Retina (tissue), 1 donor: ENCODE data around the gene KCNJ12.
"Not testable (repeated sequence)": the region's sequence is repeated elsewhere in the genome, so short reads cannot be mapped to it uniquely, and the experiment has no call there.

ENCODE experiments used
- DNase-seq: peaks from one replicate; pipeline ENCODE4 v3.0.0-alpha.2; 2016

Gene KCNJ12

DNA sequence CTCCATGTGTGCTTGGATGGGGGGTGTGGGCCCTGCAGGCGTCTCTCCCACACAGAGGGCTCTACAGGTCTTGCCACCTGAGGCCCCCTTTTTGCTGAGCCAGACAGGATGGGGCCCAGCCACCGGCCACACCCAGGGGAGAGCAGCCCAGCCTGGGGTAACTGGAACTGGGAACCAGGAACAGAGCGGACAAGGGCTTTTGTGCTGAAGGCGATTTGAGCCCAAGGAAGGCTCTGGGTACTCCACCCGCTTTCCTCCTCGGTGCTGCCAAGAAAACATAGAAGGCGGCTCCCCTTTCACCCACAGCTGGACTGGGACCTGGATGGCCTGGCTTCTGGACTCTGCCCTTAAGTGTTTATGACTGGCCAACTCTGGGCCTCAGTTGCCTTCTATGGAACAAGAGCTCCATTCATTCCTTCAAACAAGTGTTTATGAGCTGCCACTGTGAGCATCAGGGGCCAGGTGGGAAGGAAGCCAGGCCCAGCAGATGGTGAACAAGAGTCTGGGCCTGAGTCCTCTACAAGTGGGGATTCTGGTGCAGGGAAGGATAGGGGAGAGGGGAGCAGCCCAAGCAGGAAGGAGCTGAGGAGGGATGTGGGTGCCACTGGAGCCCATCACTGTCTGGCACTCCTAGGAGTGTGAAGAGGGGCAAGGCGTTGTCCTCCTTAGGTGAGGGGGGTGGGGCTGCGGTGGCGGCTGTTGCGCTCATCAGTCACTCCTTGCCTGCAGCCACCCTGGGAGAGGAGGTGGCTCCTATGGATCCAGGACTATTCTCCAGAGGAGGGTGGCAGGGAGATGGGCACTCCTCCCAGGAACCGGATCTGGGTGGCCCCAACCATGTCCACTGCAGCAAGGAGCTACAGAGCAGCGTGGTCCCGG lies 46.4 kb downstream of the KCNJ12 start:
- not testable (repeated sequence) for DNase-seq

DNA sequence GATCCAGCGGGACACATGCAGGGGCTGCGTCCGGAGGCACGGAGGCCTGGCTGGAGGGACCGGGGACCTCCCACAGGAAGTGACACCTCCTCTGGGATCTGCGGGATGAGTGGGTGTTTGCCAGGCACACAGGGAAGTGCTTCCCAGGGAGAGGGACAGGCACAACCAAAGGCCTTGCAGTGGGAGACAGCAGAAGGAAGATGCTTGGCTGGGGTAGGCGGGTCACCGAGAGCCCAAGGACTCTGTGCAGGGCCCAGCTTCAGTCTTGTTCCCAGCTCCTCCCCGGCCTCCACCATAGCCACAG lies 47.0 kb downstream of the KCNJ12 start:
- DNase-seq = not testable (repeated sequence)

DNA sequence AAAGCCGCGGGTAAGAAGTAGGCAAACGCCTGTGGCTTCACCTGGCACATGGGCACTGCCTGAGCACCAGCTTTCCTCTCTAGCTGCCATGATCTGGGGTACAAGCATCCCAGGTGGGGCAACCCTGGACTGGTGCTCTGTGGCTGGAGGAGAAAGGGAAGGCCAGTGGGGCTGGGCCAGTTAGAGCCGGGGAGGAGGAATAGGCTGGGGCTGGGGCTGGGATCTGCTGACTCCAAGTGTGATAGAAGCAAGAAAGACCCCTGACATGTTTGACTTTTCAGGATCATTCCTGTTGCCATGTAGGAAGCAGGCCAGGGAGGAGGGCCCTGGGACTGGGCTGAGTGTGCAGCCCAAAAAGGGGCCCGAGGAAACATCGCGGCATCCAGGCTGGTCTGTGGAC lies 48.5 kb downstream of the KCNJ12 start:
- not testable (repeated sequence) for DNase-seq

DNA sequence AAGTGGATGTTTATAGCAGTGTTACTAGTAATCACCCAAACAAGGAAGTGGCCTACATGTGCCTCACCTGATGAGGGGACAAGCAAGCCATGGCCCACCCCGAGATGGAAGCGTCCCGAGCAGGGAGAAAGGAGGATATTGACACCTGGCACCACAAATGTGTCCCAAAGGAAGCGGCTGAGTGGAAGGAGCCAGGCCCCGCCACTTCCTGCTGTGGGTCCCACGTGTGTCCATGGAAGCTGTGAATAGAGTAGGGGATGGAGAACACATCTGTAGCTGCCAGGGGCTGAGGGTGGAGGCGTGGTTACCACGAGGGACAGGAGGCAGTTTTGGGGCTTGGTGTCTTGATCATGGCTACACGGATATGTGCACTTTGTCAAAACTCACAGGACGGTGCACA lies 49.2 kb downstream of the KCNJ12 start:
- DNase-seq = no peak

DNA sequence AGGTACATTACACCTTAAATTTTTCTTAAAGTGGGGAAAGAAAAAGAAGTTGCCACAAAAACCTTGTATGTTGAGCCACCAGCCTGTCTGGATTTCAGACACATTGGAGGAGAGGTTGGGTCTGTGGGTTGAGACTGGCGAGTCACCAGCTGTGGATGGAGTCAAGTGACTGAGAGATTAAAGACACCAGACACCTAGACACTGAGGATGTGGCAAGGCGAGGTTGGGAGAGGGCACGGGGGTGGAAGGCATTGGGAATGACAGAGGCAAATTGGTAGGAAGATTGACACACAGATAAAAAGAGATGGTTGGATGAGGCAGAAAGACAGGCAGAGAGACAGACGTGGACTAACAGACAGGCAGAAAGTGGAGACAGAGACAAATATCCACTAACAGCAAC lies 49.6 kb downstream of the KCNJ12 start:
- DNase-seq = no peak

DNA sequence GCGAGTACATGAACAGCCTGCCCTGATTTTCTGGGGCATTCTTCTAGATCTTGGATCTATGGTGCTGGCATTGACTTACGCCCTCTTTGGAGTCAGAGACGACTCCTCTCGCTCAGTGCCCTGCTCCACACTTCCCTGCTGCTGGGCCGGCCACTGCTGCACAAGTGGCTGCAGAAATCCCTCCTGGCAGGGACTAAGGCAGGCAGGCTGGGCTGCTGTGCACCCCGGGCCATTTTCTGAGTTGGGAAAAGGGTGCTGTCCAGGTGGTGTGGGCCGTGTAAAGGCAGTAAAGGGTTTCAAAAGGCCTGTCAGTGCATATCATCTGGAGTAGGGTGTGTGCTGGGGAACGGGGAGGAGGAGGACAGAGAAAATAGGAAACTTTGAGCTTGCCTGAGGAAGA lies 50.1 kb downstream of the KCNJ12 start:
- DNase-seq = not testable (repeated sequence)

DNA sequence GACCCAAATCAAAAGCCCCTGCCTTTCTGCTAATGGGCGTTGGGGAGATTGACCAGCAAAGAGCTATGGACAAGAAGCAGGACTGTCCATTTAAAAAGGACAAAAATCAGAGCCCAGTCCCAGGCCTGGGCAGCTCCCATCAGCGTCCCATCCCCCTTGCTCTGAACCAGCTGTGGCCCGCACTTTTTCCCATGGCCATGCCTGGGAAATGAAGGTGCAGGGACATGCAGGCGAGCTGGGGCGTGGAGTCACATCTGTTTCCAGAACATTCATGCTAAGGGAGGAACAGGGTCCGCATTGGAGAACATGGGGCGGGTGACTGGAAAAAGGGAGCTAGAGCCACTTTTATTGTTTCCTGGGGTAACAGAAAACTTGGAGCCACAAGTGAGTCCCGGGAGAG lies 50.7 kb downstream of the KCNJ12 start:
- not testable (repeated sequence) for DNase-seq

DNA sequence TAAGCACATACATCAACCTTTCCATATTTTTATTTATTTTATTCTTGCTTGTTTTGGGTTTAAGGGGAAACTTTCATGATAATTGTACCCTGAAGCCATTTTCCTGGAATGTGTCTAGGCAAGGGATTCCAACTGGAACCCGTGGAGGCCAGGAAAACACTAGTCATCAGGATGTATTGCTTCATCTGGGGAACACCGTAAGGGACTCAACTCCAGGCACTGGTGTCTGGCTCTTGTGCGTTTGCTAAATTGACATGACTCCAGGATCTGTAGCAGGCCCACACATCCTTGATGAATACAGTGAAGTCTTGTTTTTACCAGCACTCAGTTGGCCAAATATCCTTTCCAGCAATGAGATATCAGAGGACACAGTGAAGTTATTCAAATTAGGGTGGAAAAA lies 51.6 kb downstream of the KCNJ12 start:
- DNase-seq = not testable (repeated sequence)

DNA sequence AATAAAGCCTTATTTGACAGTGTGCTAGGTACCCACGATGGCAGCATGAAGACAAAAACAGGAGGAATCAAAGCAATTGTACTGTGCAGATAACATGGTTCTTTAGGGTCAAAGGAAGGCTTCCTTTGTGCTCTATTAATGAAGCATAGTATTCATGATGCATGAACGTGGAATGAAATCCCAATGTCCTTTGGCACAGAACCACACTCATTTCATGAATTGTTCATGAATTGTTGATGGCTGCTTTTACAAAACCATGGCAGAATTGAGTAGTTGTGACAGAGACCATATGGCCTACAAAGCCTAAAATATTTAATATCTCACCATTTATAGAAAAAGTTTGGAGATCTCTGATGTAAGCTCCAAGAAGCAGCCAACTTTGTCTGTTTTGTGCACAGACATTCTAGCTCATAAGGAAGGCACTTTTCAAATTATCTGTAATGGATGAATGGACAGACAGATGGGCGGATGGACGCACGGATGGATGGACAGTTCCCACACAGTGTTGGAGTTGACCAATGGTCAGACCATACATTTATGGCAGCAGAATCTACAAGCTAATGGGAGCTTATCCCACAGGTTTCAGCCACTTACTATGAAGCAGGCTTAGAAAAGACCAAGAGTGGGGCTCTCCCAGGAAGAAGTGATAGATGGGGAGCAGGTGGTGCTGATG lies 52.7 kb downstream of the KCNJ12 start:
- not testable (repeated sequence) for DNase-seq

DNA sequence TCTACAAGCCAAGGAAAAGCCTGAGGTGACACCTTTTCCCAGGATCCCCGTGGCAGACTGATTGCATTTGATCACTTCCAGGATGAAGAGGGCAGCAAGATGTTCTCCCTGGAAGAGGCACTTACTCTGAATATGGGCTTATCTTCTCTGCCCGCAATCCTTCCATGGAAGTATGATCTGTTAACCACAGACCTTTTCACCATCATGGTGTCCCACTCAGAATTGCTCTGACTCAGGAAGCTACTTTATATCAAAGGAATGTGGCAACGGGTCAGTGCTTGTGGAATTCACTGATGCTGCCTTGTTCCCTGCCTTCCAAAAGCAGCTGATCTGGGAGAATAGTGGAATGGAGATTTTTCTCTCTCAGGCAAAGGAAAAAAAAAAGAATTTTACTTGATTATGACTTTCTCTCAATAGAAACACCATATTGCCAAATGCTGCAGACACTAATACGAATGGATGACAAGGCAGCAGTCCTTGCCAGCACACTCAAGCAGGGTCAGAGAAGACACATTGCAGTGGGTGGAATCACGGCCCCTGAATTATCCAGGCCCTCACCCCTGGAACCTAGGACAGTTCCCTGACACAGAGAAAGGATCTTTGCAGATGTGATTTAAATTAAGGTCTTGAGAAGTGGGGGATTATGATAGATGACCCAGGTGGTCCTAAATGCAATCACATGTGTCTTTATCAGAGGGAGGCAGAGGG lies 53.9 kb downstream of the KCNJ12 start:
- DNase-seq = not testable (repeated sequence)

DNA sequence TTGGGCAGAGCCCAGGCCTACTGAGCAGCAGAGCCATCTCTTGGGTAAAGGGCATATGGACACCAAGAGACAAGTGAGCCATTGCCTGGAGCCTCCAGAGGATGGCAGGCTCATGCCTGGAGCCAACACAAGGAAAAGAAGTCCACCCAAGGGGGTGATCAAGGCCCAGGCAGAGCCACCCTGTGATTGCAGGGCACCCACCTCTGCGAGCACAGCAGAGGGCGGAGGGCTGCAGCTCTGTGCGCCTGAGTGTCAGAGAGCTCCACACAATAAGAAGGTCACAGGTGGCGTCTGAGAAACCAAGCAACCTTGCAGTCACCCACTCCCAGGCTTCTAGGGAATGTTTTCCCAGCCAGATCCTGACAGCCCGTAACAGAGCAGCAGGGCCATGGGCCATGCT lies 57.8 kb downstream of the KCNJ12 start:
- DNase-seq = not testable (repeated sequence)

DNA sequence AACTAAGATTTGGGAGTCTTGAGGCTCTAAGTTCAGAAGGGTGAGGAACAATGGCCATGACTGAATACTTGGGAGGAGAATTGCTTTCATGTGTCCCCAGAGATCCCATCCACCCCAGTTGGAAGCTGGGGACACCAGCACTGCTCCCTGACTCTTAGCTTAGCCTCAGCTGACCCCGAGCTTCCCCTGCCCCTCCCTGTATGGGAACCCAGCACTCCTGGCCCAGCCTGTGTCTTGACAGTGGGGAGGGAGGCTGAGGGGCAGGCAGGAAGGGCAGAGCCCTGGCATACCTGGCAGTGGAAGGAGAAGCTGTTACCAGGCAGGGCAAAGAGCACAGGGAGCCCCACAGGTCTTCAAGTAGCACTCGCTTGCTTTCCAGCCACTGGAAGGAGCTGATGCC lies 58.8 kb downstream of the KCNJ12 start:
- not testable (repeated sequence) for DNase-seq

DNA sequence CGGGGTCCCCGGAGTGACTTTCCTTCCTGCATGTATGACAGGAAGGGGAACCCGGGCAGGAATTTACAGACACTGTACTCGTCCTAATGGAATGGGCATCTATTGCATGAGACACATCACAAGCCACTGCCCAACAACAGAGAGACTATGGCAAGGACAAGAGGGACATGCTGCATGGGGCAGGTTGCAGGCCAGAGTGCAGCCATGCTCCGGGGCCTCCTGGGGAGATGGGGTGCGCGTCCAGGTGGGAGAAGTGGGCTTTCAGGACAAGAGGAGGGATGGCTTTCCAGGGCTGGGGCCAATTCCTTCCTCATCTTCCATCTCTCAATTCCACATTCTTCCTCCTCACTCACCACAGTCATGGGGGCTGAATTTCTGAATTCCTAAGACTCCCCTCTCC lies 60.3 kb downstream of the KCNJ12 start:
- not testable (repeated sequence) for DNase-seq

DNA sequence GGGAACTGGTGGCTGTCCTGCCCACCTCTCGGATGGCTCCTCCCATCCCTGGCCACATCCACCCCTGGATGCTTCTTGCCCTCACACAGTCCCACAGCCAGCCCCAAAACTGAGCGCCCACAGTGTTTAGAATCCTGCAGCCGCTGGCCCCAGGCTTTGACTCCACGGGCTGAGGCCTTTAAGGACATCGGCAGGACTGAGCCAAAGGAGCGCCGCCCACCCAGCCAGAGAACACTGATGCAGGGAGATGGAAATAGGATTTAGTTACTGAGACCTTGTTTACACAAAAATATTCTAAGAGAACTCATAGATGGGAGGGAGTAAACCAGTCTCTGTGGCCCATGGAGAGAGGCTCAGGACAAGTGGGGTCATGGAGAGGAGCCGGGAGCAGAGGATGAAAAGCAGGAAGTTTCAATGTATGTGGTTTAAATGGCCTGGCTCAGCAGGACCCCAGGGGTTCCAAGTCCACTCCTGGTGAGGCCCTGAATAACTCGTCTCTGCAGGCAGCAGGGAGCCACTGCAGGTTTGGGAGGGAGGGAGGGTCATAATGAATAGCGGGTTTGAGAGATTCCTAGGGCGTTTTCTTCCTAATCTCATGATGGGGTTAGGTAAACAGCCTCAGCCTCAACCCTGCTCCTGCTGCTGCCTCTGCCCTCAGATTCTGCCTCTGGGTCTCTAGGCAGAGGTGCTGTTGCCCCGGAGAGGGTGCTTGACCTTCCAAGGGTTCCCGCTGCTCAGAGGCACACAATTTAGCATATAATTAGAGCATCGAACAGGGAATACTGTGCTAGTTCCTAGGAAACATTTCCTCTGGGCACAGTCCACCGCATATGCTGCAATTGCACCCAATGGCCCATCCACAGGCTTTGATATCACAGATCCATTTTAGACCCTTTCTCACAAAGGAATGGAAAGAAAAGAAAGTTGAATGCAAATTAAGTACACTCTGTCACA lies 61.0 kb downstream of the KCNJ12 start:
- DNase-seq = not testable (repeated sequence)

DNA sequence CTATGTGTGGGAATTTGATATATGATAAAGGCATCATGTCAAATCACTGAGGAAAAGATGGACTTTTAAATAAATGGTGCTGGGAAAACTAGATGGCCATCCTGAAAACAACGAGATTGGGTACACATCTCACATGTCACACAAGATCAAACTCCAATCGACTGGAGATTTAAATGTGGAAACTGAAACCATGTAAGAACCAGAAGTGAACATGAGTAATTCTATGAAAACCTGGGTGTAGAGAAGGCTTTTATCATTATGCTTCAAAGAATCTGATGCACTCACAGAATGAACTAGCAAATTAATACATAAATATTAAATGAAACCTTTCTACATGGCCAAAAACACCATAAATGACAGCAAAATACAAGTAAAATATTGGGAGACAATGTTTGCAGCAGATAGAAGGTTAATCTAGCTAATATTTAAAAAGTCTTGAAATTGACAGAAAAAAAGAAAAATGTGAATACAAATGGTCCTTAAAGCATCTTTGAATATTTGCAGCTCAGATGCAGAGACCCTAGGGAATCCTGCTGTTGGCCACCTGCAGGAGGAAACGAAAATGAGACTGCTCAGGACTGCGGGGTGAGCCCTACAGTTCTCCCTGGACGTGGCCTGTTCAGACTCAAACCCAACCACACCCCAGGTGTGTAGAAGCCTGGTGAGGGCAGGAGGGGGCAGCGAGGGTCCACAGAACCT lies 62.3 kb downstream of the KCNJ12 start:
- DNase-seq = not testable (repeated sequence)

DNA sequence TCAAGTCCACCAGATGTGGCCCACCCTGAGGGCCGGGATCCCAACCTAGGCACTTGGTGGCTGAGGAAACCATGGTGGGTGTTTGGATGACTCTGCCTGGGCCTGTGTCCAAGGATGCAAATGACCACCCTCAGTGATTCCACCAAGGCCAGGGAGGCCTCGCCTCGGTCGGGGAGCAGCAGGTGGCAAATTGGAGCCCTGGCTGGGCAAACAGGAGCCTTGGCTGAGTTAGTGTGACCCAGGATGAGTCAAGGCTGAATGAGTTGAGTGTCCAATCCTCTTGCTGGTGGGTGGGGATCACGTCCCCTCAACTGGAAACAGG lies 62.8 kb downstream of the KCNJ12 start:
- DNase-seq = not testable (repeated sequence)

DNA sequence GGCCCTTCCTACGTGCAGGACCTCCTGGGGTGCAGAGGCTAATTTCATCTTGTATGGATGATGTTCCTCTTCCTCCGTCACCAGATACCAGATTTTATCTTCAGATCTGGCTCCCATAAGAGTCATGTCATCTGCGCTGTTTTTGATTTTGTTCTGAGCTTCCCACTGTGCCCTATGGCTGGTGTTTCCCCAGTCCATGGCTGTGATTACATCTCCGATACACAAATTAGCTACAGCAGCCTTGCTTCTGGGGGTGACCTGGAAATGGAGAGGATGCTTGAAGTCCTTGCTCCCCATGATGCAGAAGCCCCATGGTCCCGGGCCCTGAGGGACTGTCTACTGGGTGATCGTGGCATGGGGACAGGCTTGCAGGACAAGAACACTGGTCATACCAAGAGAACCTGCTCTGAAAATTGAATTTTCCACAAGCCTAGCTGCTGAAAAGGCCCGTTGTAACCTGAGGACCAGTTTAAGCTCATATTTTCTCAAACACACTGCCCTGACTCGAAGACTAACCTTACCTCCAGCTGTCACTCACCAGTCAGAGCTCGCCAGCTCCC lies 69.0 kb downstream of the KCNJ12 start:
- no peak for DNase-seq

DNA sequence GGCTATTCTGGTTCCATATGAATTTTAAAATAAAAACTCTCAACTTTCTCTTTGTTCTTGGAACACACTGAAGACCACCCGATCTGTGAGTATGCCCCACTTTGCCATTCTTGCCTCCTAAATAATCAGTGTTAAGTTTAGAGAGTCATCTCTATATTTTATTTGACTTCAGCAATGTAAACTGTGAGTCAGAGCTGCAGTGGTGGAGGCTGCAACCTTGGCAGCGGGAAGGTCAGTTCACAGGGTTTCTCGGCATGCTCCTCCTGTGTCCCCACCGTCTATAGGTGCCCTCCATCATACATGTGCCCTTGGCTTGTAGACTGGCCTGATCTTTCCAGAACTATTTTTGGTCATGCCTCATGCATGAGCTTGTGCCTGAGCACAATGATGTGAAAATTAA lies 71.4 kb downstream of the KCNJ12 start:
- DNase-seq = not testable (repeated sequence)

DNA sequence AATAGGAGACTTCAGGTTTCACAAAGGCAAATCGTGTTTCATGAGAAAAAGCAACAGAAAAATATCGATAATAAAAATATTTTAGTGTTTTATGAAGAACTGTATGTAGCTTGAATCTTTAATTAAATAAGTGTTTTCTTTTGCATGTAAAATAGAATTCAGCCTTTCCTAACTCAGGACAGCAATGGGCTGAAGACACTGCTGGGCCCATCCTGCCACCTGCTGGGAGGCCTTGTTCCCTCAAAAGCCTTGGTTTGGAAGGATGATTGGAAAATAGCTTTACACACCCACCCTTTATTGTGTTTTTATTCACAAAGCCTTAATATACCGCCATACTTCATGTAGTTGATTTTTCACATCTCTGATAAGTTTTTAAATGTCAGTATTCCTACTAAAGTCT lies 73.7 kb downstream of the KCNJ12 start:
- not testable (repeated sequence) for DNase-seq

DNA sequence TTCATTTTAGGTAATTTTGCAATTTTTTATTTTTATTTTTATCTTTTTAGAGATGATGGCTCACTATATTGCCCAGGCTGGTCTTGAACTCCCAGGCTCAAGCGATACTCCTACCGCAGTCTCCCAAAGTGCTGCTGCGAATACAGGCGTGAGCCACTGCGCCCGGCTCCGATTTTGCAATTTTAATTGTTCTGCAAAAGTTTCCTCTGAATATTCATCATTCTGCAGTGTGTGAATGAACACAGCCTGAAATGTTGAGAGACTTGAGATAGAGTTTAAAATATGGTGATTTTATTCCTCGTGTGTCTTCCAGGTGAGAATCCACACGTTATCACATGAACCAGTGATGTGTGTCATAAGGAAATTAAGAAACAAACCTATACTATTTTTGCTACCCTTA lies 75.8 kb downstream of the KCNJ12 start:
- DNase-seq = no peak

DNA sequence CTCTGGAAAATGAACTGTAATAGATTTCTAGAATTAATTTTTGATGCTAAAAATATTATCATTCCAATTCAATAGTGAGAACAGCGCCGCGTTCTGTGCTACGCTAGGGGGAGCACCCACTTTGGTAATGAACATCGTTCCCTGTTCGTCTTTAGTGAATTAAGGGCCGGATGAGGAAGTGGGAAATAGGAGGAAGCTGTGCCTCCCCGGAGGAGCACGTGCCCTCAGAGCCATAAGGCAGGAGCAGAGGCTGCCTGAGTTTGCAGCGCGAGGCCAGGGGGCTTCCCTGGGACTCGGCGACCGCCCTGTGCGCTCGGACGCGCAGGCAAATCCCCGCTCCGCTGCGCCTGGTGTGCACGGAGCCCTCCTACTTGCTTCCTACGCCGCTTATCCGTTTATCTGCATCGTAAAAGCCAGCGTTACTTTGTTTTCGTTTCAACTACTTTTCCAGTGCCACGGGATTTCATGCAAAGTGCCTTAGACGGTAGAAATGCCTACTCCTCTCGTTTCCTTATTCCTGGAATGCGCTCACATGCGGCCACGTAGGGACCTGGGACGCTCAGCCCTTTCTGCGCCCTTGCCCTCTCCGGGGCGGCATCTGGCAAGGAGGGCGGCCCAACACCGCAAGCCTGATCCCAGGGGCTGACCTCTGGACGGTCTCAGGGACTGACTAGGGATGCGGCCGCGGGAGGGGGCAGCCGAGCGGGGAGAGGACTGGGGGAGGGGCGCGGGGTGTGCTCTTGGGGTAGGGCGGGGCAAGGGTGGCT lies 76.4 kb downstream of the KCNJ12 start:
- peak; percentile 86 for DNase-seq
